GM12878 (cell line): ENCODE data around the gene RAD51B. TPM values are rescaled to one million over a fixed set of nuclear protein-coding genes. Genes with fewer than 3 reads are reported as not detected.

Experiments used
- ATAC-seq: fragments of 200-7000 bp; cut with Tn5 transposase; 3 replicates; pipeline ENCODE4 v1.9.1; 2020; ENCODE audit warnings: mild to moderate bottlenecking, moderate library complexity
- BruUV-seq: library from RNA; stranded (reverse); fragments of 400-500 nt; replicated peaks from 2 replicates; lab custom pipeline; 2021; lab: Mats Ljungman, UMichigan
- CTCF ChIA-PET: fragments of 300-600 bp; sonication (Branson Sonifier 250); formaldehyde crosslinking; extraction: SDS; loops from one replicate; lab custom pipeline; 2021; ENCODE audit warnings: inconsistent platforms; lab: Yijun Ruan, JAX
- POLR2A ChIA-PET: fragments of 350-600 bp; formaldehyde crosslinking; extraction: SDS; loops from one replicate; lab custom pipeline; 2021; ENCODE audit warnings: inconsistent platforms; lab: Charles Lee
- RAD21 ChIA-PET: fragments of 300-600 bp; sonication (Branson Sonifier 250); formaldehyde crosslinking; loops from one replicate; lab custom pipeline; 2023; ENCODE audit warnings: antibody characterized with exemption; ENCODE audit not compliant: unreplicated experiment; lab: Charles Lee
- SMC1A ChIA-PET: fragments of 300-600 bp; sonication (Branson Sonifier 250); formaldehyde crosslinking; loops from one replicate; lab custom pipeline; 2023; ENCODE audit not compliant: unreplicated experiment, uncharacterized antibody; lab: Charles Lee
- DNase-seq: peaks from one replicate; pipeline ENCODE4 v3.0.0-alpha.2; 2011; ENCODE audit warnings: low read depth, low spot score
- FAIRE-seq: peaks from 3 replicates; lab custom pipeline; 2011; peaks lifted over from hg19 to GRCh38; lab: Jason Lieb, UNC
- H2AFZ ChIP-seq: 2 replicates; pipeline ENCODE4 v1.6.0; 2011; ENCODE audit warnings: low read depth, low read length, control low read depth; ENCODE audit not compliant: control insufficient read depth
- H3K27ac ChIP-seq: 2 replicates; pipeline ENCODE4 v1.5.1; 2011; ENCODE audit warnings: control low read depth; ENCODE audit not compliant: control insufficient read depth, insufficient read depth
- H3K27me3 ChIP-seq, 2 experiments: replicated peaks in 1 of 2; 2 replicates each; pipeline versions ENCODE4 v1.6.0 to v1.6.1; 2011; ENCODE audit warnings: low read length in 1 of 2; ENCODE audit not compliant: control insufficient read depth in 2 of 2, insufficient read depth in 2 of 2
- H3K36me3 ChIP-seq, 2 experiments: 2 replicates each; pipeline ENCODE4 v1.5.1; 2011; ENCODE audit warnings: low read length in 1 of 2; ENCODE audit not compliant: control insufficient read depth in 2 of 2, insufficient read depth in 2 of 2
- H3K4me1 ChIP-seq: 2 replicates; pipeline ENCODE4 v1.6.1; 2011; ENCODE audit warnings: mild to moderate bottlenecking, low read length, moderate library complexity, mixed read lengths; ENCODE audit not compliant: control insufficient read depth, insufficient read depth
- H3K4me2 ChIP-seq: 2 replicates; pipeline ENCODE4 v1.6.0; 2011; ENCODE audit warnings: control low read depth; ENCODE audit not compliant: control insufficient read depth, insufficient read depth
- H3K4me3 ChIP-seq: fragments of 200-600 bp; sonication (generic); 2 replicates; pipeline ENCODE4 v1.5.1; 2016
- H3K79me2 ChIP-seq: 2 replicates; pipeline ENCODE4 v1.6.0; 2011; ENCODE audit warnings: low read length; ENCODE audit not compliant: control insufficient read depth, insufficient read depth
- H3K9ac ChIP-seq: 2 replicates; pipeline ENCODE4 v1.8.0; 2011; ENCODE audit warnings: low read length, control low read depth, mixed read lengths; ENCODE audit not compliant: control insufficient read depth, insufficient read depth
- H3K9me3 ChIP-seq: replicated peaks from 3 replicates; pipeline ENCODE4 v1.5.1; 2011; ENCODE audit warnings: mild to moderate bottlenecking, low read length; ENCODE audit not compliant: control insufficient read depth, insufficient read depth
- H4K20me1 ChIP-seq: 2 replicates; pipeline ENCODE4 v1.6.0; 2011; ENCODE audit not compliant: control insufficient read depth, insufficient read depth
- CEBPB ChIP-seq, 2 experiments: fragments of 150-350 bp in 1 of 2; IDR thresholded peaks; 2 replicates each; pipeline ENCODE4 v1.6.1; 2012 to 2014; ENCODE audit warnings: low read depth in 2 of 2, low read length in 2 of 2, borderline replicate concordance in 1 of 2, inconsistent platforms in 1 of 2
- EED ChIP-seq: sonication (generic); IDR thresholded peaks from 2 replicates; pipeline ENCODE4 v1.6.1; 2016; ENCODE audit warnings: antibody characterized with exemption, low read depth
- ESRRA ChIP-seq: IDR thresholded peaks from 2 replicates; pipeline ENCODE4 v1.6.1; 2012; ENCODE audit warnings: mild to moderate bottlenecking, low read length, improper control_type of control experiment
- EZH2 ChIP-seq: IDR thresholded peaks from 2 replicates; pipeline ENCODE4 v1.6.1; 2012; ENCODE audit warnings: low read depth, mild to moderate bottlenecking, control low read depth, inconsistent platforms, low read length, borderline replicate concordance; ENCODE audit not compliant: control insufficient read depth
- FOXK2 ChIP-seq: fragments of 450-650 bp; IDR thresholded peaks from 2 replicates; pipeline ENCODE4 v1.6.1; 2017; ENCODE audit warnings: mild to moderate bottlenecking, moderate library complexity
- POLR2A ChIP-seq: IDR thresholded peaks from 2 replicates; pipeline ENCODE4 v1.6.1; 2011; ENCODE audit warnings: low read depth, mild to moderate bottlenecking, low read length
- POU2F2 ChIP-seq: IDR thresholded peaks from 3 replicates; pipeline ENCODE4 v1.6.1; 2011; ENCODE audit warnings: low read depth, mild to moderate bottlenecking, low read length, borderline replicate concordance
- PRDM15 ChIP-seq: fragments of 450-650 bp; formaldehyde crosslinking; IDR thresholded peaks from 2 replicates; pipeline ENCODE4 v1.4.0; 2020; ENCODE audit warnings: mild to moderate bottlenecking, moderate library complexity
- RB1 ChIP-seq: fragments of 450-650 bp; formaldehyde crosslinking; IDR thresholded peaks from 2 replicates; pipeline ENCODE4 v1.6.1; 2017; ENCODE audit warnings: mild to moderate bottlenecking, borderline replicate concordance
- RELA ChIP-seq: fragments of 450-650 bp; IDR thresholded peaks from 2 replicates; pipeline ENCODE4 v1.8.0; 2014; ENCODE audit warnings: borderline replicate concordance; ENCODE audit not compliant: partially characterized antibody
- RFX5 ChIP-seq: IDR thresholded peaks from 2 replicates; pipeline ENCODE4 v1.6.1; 2011; ENCODE audit warnings: low read depth, low read length, improper control_type of control experiment
- RUNX3 ChIP-seq: IDR thresholded peaks from 2 replicates; pipeline ENCODE4 v1.6.1; 2012; ENCODE audit warnings: low read length, inconsistent platforms
- SMAD5 ChIP-seq: IDR thresholded peaks from 2 replicates; pipeline ENCODE4 v1.6.1; 2016; ENCODE audit warnings: antibody characterized with exemption, low read depth
- SP1 ChIP-seq: IDR thresholded peaks from one replicate; pipeline ENCODE4 v1.6.1; 2011; ENCODE audit warnings: low read depth, low read length
- TCF7 ChIP-seq: IDR thresholded peaks from 2 replicates; pipeline ENCODE4 v1.6.1; 2014; ENCODE audit warnings: antibody characterized with exemption, borderline replicate concordance
- WGBS: methylation state at CpG from one replicate; pipeline ENCODE4 v1.1.6; 2016; ENCODE audit warnings: low lambda C conversion rate; ENCODE audit not compliant: insufficient replicate concordance, insufficient coverage; ENCODE audit errors: missing lambda C conversion rate; 5-methylcytosine and 5-hydroxymethylcytosine counted together
- in situ Hi-C: fragments of 300-500 bp; cut with MboI; formaldehyde crosslinking; loops from 9 replicates; pipeline ENCODE4 v1.14.3; 2018; ENCODE audit warnings: mixed read lengths
- intact Hi-C: fragments of 100-400 bp; cut with micrococcal nuclease; formaldehyde crosslinking; loops from one replicate; pipeline ENCODE4 v1.14.2; 2022; ENCODE audit not compliant: unreplicated experiment
- polyA plus RNA-seq, 11 experiments: library from polyadenylated mRNA; depleted of rRNA in 4 of 11; unstranded in 6 of 11; stranded (reverse) in 5 of 11; fragments of >200 nt; fragmentation: Nextera tagmentation in 4 of 11; fragmentation: Illumina TruSeq in 1 of 11; extraction: Ambion mirVana in 4 of 11; extraction: Trizol in 1 of 11; gene quantifications; 1 replicate in 1 of 11; 2 replicates in 10 of 11; pipeline versions ENCODE4 v1.2.1 to v1.2.3, GENCODE V29; 2011 to 2016; ENCODE audit warnings: inconsistent platforms in 2 of 11, missing spikeins in 2 of 11, low read depth in 1 of 11
- total RNA-seq, 4 experiments: library from RNA; depleted of rRNA in 3 of 4; stranded (reverse); fragments of >200 nt in 3 of 4; fragmentation: Illumina TruSeq in 1 of 4; extraction: Trizol in 1 of 4; gene quantifications; 2 replicates each; pipeline versions ENCODE4 v1.2.1 to v1.2.3, GENCODE V29; 2013 to 2021

RAD51B gene
- total and polyA plus RNA-seq, 10 of the 15 experiments (the other 5 are each of a cell fraction or from before 2014, with no cell fraction given): 9.8 to 26.8 (median 21.3) TPM

DNA sequence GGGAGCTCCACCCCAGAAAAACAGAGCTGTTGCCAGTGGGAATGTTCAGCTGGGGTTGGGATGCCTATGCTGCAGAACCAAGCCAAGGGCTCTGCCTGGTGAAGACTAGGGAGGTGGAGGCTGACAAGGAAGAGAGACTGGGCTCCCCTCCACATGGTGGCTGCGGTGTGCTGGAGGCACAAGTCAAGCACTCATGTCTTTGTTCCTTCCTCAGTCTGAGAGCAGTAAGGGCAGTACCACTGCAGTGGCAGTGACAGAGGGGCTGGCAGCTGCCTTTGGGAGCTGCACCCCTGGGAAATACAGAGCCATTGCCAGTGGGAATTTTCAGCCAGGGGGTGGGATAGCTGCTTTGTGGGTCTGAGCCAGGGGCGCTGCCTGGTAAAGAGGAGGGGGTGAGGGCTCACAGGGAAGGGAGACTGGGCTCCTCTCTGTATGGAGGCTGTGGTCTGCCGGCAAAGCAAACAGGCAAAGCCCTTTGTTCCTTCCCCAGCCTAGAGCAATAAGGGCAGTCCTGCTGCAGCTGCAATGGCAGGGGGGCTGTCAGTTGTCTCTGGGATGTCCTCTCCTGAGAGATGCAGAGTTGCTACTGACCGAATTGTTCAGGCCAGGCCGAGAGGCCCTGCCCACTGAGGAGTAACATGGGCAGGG lies 255.9 kb downstream of the RAD51B start:
- H3K4me3 ChIP-seq: no peak overlapping the region
- no TSS peak for BruUV-seq
- peaks cover 8% of the 10 kb centered on the region for H3K9me3 ChIP-seq
- H3K9ac ChIP-seq: no peak overlapping the region; the same call in 1 of the 2 replicates
- SMC1A ChIA-PET: interaction anchor here (0.6 to 3.8 kb wide), 3 partner anchors 10 to 15 kb away, joined by 3 to 17 read pairs (median 5); no protein-coding TSS in a partner anchor
- no peak overlapping the region for H2AFZ ChIP-seq
- ATAC-seq (no peak), DNase-seq (no peak), FAIRE-seq (no peak)
- CTCF ChIA-PET: interaction anchor here (0.9 to 1.4 kb wide), 3 partner anchors 10 to 172 kb away, joined by 4 to 5 read pairs (median 5); no protein-coding TSS in a partner anchor
- no peaks in the 10 kb centered on the region for H3K27me3 ChIP-seq
- H3K4me2 ChIP-seq: no peak overlapping the region
- intact Hi-C loops (no loop called here), in situ Hi-C loops (no loop called here)
- H3K79me2 ChIP-seq: no peaks in the 10 kb centered on the region
- 98% methylated on average over 5 of the region's 5 CpGs for WGBS
- H3K4me1 ChIP-seq: no peaks in the 10 kb centered on the region
- POLR2A ChIA-PET: no interaction called here
- RAD21 ChIA-PET: interaction anchor here (1.5 kb wide), 1 partner anchor 9 kb away, joined by 4 read pairs; no protein-coding TSS in a partner anchor
- H3K27ac ChIP-seq: no peak overlapping the region
- TF ChIP-seq EZH2 (no peak), EED (no peak), FOXK2 (no peak), RFX5 (no peak), SMAD5 (no peak), RUNX3 (no peak), SP1 (no peak)
- H4K20me1 ChIP-seq: no peaks in the 10 kb centered on the region
- H3K36me3 ChIP-seq: no peaks in the 10 kb centered on the region

GRCh38 chr14:68076451-68076850 lies 256.9 kb downstream of the RAD51B start:
- CTCF ChIA-PET: interaction anchor here (0.7 to 1.4 kb wide), 7 partner anchors 9 to 767 kb away, joined by 3 to 5 read pairs (median 4); no protein-coding TSS in a partner anchor
- in situ Hi-C loops: no loop called here
- Histone ChIP-seq H3K9me3 (peaks cover 8% of the 10 kb centered on the region), H3K4me2 (no peak overlapping the region), H3K79me2 (no peaks in the 10 kb centered on the region), H3K4me1 (no peaks in the 10 kb centered on the region), H2AFZ (no peak overlapping the region), H3K9ac (no peak overlapping the region), H3K36me3 (no peaks in the 10 kb centered on the region), H3K27ac (no peak overlapping the region), H3K4me3 (no peak overlapping the region), H4K20me1 (no peaks in the 10 kb centered on the region), H3K27me3 (no peaks in the 10 kb centered on the region)
- SMC1A ChIA-PET: interaction anchor here (1.1 to 3.8 kb wide), 3 partner anchors 9 to 36 kb away, joined by 5 to 17 read pairs (median 6); no protein-coding TSS in a partner anchor
- ATAC-seq (no peak), DNase-seq (no peak), FAIRE-seq (no peak)
- intact Hi-C loops: no loop called here
- RAD21 ChIA-PET: interaction anchor here (1.0 to 1.5 kb wide), 2 partner anchors 8 to 51 kb away, joined by 3 to 4 read pairs; no protein-coding TSS in a partner anchor
- 100% methylated on average over 1 of the region's 1 CpG for WGBS
- no TSS peak for BruUV-seq
- POLR2A ChIA-PET: no interaction called here
- TF ChIP-seq RELA: no peak
- no peak for TF ChIP-seq RB1
- no peak for TF ChIP-seq POLR2A
- TF ChIP-seq POU2F2: no peak
- no peak for TF ChIP-seq TCF7
- no peak for TF ChIP-seq ESRRA
- TF ChIP-seq CEBPB (IDR thresholded peaks at IDR 0.05; ENCODE audit: borderline replicate concordance in 1 of 2, low read depth in 2 of 2, low read length in 2 of 2): no peak
- no peak for TF ChIP-seq PRDM15
